Measurements from ENCODE around the gene RAB24.

The RAB24 gene

DNA sequence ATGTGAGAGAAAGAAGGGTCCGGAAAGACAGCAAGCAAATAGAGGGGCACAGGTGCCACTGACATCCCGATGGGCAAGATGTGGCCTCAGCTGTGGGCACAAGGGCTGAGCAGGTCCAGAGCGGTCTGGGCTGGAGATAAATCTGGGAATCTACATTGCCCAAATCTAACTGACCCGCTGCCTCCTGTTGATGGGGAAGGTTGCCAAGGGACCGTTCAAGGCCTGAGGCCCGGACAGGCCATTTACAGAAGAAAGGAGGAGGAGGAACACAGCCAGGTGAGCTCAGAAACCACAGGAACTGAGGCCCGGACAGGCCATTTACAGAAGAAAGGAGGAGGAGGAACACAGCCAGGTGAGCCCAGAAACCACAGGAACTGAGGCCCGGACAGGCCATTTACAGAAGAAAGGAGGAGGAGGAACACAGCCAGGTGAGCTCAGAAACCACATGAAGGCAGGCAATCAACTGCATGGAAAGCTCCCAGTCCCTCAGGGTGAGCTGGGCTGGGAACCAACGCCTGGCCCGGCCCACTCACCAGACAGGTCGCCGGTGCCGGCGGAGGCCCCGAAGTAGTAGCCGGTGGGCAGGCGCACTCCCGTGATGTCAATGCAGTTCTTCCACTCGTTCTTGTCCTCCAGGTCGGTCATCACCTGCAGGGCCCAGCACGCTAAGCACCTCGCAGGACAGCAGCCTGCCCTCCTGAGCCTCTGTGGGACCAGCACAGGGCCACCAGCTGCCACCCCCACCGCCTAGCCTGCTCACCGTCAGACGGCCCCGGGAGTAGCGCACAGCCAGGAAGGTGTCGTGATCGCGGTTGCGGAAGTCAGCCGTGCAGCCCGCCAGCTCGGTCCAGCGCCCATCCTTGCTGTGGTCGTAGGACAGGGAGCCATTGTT, 33.3 kb upstream of the RAB24 start:
- Histone ChIP-seq H3K9me3 (ENCODE audit: control insufficient read depth, insufficient read depth, low read length) (no peaks in the 10 kb centered on the region), H3K27ac (ENCODE audit: low read depth, low read length) (no peak overlapping the region), H3F3A (ENCODE audit: control insufficient read depth, insufficient read depth) (no peaks in the 10 kb centered on the region), H4K20me1 (ENCODE audit: control insufficient read depth, insufficient read depth, low read depth, low read length) (no peaks in the 10 kb centered on the region), H3K79me2 (ENCODE audit: control insufficient read depth, low read length) (peaks cover 30% of the 10 kb centered on the region), H3K4me1 (ENCODE audit: control insufficient read depth, low read length) (no peaks in the 10 kb centered on the region), H3K9me2 (replicated peaks; ENCODE audit: control insufficient read depth, low read length) (no peaks in the 10 kb centered on the region), H3K27me3 (ENCODE audit: control insufficient read depth, low read length) (no peaks in the 10 kb centered on the region), H3K36me3 (ENCODE audit: control insufficient read depth, low read length) (peaks cover 85% of the 10 kb centered on the region), H3K4me2 (ENCODE audit: low read length) (no peak overlapping the region), H3K4me3 (ENCODE audit: low read length) (no peak overlapping the region)
- TF ChIP-seq EZH2phosphoT487 (IDR thresholded peaks at IDR 0.05; ENCODE audit: borderline replicate concordance, low read length): no peak
- TF ChIP-seq, protein P1, sequence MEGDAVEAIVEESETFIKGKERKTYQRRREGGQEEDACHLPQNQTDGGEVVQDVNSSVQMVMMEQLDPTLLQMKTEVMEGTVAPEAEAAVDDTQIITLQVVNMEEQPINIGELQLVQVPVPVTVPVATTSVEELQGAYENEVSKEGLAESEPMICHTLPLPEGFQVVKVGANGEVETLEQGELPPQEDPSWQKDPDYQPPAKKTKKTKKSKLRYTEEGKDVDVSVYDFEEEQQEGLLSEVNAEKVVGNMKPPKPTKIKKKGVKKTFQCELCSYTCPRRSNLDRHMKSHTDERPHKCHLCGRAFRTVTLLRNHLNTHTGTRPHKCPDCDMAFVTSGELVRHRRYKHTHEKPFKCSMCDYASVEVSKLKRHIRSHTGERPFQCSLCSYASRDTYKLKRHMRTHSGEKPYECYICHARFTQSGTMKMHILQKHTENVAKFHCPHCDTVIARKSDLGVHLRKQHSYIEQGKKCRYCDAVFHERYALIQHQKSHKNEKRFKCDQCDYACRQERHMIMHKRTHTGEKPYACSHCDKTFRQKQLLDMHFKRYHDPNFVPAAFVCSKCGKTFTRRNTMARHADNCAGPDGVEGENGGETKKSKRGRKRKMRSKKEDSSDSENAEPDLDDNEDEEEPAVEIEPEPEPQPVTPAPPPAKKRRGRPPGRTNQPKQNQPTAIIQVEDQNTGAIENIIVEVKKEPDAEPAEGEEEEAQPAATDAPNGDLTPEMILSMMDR (IDR thresholded peaks at IDR 0.05; ENCODE audit: low read depth, low read length, poor library complexity, severe bottlenecking): no peak

DNA sequence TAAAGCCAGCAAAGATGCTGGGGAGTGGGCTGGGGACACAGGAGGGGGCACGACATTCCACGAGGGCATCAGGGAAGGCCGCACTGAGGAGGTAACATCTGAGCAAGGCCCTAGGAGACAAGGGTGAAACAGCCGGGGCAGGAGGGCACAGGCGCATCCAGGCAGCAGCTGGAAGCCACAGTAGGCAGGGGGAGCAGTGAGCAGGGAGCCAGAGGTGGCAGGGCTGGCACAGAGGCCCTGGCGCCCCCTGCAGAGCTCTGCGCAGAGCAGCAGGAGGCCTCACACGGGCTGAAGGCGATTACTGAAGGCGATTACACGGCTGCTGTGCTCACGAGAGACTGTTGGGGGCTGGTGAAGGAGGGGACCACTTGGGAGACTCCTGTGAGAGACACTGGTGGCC, 32.6 kb upstream of the RAB24 start:
- TF ChIP-seq, protein P1 (IDR thresholded peaks at IDR 0.05; ENCODE audit: low read depth, low read length, poor library complexity, severe bottlenecking): peak; percentile 83
- TF ChIP-seq EZH2phosphoT487 (IDR thresholded peaks at IDR 0.05; ENCODE audit: borderline replicate concordance, low read length): no peak
- Histone ChIP-seq H3K9me3 (ENCODE audit: control insufficient read depth, insufficient read depth, low read length) (no peaks in the 10 kb centered on the region), H3K36me3 (ENCODE audit: control insufficient read depth, low read length) (peaks cover 85% of the 10 kb centered on the region), H3K27ac (ENCODE audit: low read depth, low read length) (no peak overlapping the region), H3F3A (ENCODE audit: control insufficient read depth, insufficient read depth) (no peaks in the 10 kb centered on the region), H3K9me2 (replicated peaks; ENCODE audit: control insufficient read depth, low read length) (no peaks in the 10 kb centered on the region), H4K20me1 (ENCODE audit: control insufficient read depth, insufficient read depth, low read depth, low read length) (no peaks in the 10 kb centered on the region), H3K4me1 (ENCODE audit: control insufficient read depth, low read length) (no peaks in the 10 kb centered on the region), H3K4me2 (ENCODE audit: low read length) (no peak overlapping the region), H3K79me2 (ENCODE audit: control insufficient read depth, low read length) (peaks cover 22% of the 10 kb centered on the region), H3K4me3 (ENCODE audit: low read length) (no peak overlapping the region), H3K27me3 (ENCODE audit: control insufficient read depth, low read length) (no peaks in the 10 kb centered on the region)

DNA sequence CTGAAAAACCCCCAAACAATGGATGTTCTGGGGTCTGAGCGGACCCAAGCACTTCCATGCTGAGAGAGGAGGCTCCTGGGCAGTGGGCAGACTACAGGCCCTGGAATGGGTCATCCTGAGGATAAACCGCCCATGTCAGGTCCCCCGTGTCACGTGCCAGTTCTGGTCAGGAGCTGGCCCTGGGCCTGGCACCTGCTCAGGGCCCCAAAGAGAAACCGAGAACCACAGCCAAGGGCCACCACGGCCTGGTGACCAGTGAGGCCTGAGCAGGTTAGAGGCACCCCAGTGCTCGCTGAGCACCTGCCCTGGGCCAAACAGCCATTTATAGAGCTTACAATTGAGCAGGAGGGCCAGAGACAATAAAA, 32.2 kb upstream of the RAB24 start:
- TF ChIP-seq, protein P1 (IDR thresholded peaks at IDR 0.05; ENCODE audit: low read depth, low read length, poor library complexity, severe bottlenecking): no peak
- no peak for TF ChIP-seq EZH2phosphoT487 (IDR thresholded peaks at IDR 0.05; ENCODE audit: borderline replicate concordance, low read length)
- Histone ChIP-seq H3K27ac (ENCODE audit: low read depth, low read length) (no peak overlapping the region), H3K4me2 (ENCODE audit: low read length) (no peak overlapping the region)

More for the DNA sequence above, 32.2 kb upstream of the RAB24 start:
- H3K4me3 ChIP-seq (ENCODE audit: low read length): no peak overlapping the region
- no peaks in the 10 kb centered on the region for H4K20me1 ChIP-seq (ENCODE audit: control insufficient read depth, insufficient read depth, low read depth, low read length)
- peaks cover 87% of the 10 kb centered on the region for H3K36me3 ChIP-seq (ENCODE audit: control insufficient read depth, low read length)
- no peaks in the 10 kb centered on the region for H3K27me3 ChIP-seq (ENCODE audit: control insufficient read depth, low read length)
- peaks cover 22% of the 10 kb centered on the region for H3K79me2 ChIP-seq (ENCODE audit: control insufficient read depth, low read length)
- no peaks in the 10 kb centered on the region for H3K9me3 ChIP-seq (ENCODE audit: control insufficient read depth, insufficient read depth, low read length)
- no peaks in the 10 kb centered on the region for H3F3A ChIP-seq (ENCODE audit: control insufficient read depth, insufficient read depth)
- no peaks in the 10 kb centered on the region for H3K4me1 ChIP-seq (ENCODE audit: control insufficient read depth, low read length)
- H3K9me2 ChIP-seq (replicated peaks; ENCODE audit: control insufficient read depth, low read length): no peaks in the 10 kb centered on the region
